RWPE2 (cell line): Measurements from ENCODE around the gene EPHB4.

Experiments used
- ATAC-seq: fragments of 200-7000 bp; cut with Tn5 transposase; 3 replicates; pipeline ENCODE4 v1.9.1; 2021; ENCODE audit warnings: low read depth
- DNase-seq: peaks from one replicate; pipeline ENCODE4 v3.0.0-alpha.2; 2020; ENCODE audit warnings: low spot score
- H3K27ac ChIP-seq: fragments of 450-650 bp; 2 replicates; pipeline ENCODE4 v1.5.1; 2017; ENCODE audit warnings: mild to moderate bottlenecking; ENCODE audit not compliant: poor library complexity, severe bottlenecking
- H3K27me3 ChIP-seq: fragments of 250-450 bp; sonication (Bioruptor Pico); 2 replicates; pipeline ENCODE4 v1.5.1; 2021; ENCODE audit warnings: mild to moderate bottlenecking, moderate library complexity; ENCODE audit not compliant: insufficient read depth, poor library complexity, severe bottlenecking
- H3K36me3 ChIP-seq: fragments of 250-450 bp; sonication (Bioruptor Pico); 2 replicates; pipeline ENCODE4 v1.5.1; 2020; ENCODE audit warnings: low read depth, mild to moderate bottlenecking, moderate library complexity
- H3K4me1 ChIP-seq: fragments of 250-450 bp; sonication (Bioruptor Pico); 2 replicates; pipeline ENCODE4 v1.5.1; 2021; ENCODE audit warnings: mild to moderate bottlenecking, moderate library complexity; ENCODE audit not compliant: insufficient read depth, poor library complexity, severe bottlenecking
- H3K4me3 ChIP-seq: fragments of 250-450 bp; sonication (Bioruptor Pico); 2 replicates; pipeline ENCODE4 v1.5.1; 2021; ENCODE audit warnings: mild to moderate bottlenecking, moderate library complexity; ENCODE audit not compliant: severe bottlenecking
- H3K9me3 ChIP-seq: fragments of 250-450 bp; sonication (Bioruptor Pico); 2 replicates; pipeline ENCODE4 v1.5.1; 2021; ENCODE audit warnings: mild to moderate bottlenecking, moderate library complexity; ENCODE audit not compliant: severe bottlenecking
- CTCF ChIP-seq: fragments of 450-650 bp; IDR thresholded peaks from one replicate; pipeline ENCODE4 v1.5.1; 2017; ENCODE audit warnings: mild to moderate bottlenecking, moderate library complexity; ENCODE audit not compliant: poor library complexity, severe bottlenecking

The EPHB4 gene

GRCh38 chr7:100832281-100832633 is 4.9 kb upstream of the EPHB4 start:
- DNase-seq (no peak), ATAC-seq (no peak)
- no peaks in the 10 kb centered on the region for H3K36me3 ChIP-seq
- H3K4me1 ChIP-seq, result peaks cover 12% of the 10 kb centered on the region
- no peaks in the 10 kb centered on the region for H3K27me3 ChIP-seq
- no peaks in the 10 kb centered on the region for H3K9me3 ChIP-seq
- no peak overlapping the region for H3K4me3 ChIP-seq
- no peak for TF ChIP-seq CTCF
- H3K27ac ChIP-seq, result no peak overlapping the region

- no peak overlapping the region for H3K27ac ChIP-seq
- no peak for TF ChIP-seq CTCF
- no peaks in the 10 kb centered on the region for H3K27me3 ChIP-seq
- ATAC-seq, result no peak
- no peaks in the 10 kb centered on the region for H3K36me3 ChIP-seq
- DNase-seq, result no peak
- H3K9me3 ChIP-seq, result no peaks in the 10 kb centered on the region
- H3K4me1 ChIP-seq, result no peaks in the 10 kb centered on the region
- no peak overlapping the region for H3K4me3 ChIP-seq
Observed at GRCh38 chr7:100830396-100830795, 3.1 kb upstream of the EPHB4 start.

GRCh38 chr7:100829150-100829716 is 1.9 kb upstream of the EPHB4 start:
- no peak for TF ChIP-seq CTCF
- no peak for DNase-seq
- peaks cover 8% of the 10 kb centered on the region for H3K36me3 ChIP-seq
- no peaks in the 10 kb centered on the region for H3K4me1 ChIP-seq
- no peaks in the 10 kb centered on the region for H3K9me3 ChIP-seq
- no peak overlapping the region for H3K4me3 ChIP-seq
- ATAC-seq, result no peak
- H3K27ac ChIP-seq, result no peak overlapping the region
- H3K27me3 ChIP-seq, result no peaks in the 10 kb centered on the region

GRCh38 chr7:100826514-100827329 is 601 bp downstream of the EPHB4 start:
- ATAC-seq, result peak; percentile 3; the same call in 2 of the 3 replicates
- Histone ChIP-seq H3K27me3 (no peaks in the 10 kb centered on the region), H3K9me3 (no peaks in the 10 kb centered on the region), H3K36me3 (peaks cover 33% of the 10 kb centered on the region), H3K4me1 (no peaks in the 10 kb centered on the region), H3K4me3 (peak overlapping the region; percentile 97), H3K27ac (peak overlapping the region; percentile 80)
- DNase-seq, result no peak
- no peak for TF ChIP-seq CTCF
